HEK293T (cell line): ENCODE data around the gene CASR.

Experiments
- FOXM1 ChIP-seq: fragments of 450-650 bp; IDR thresholded peaks from 2 replicates; pipeline ENCODE4 v1.6.1; 2017; ENCODE audit warnings: mild to moderate bottlenecking, borderline replicate concordance
- NFRKB ChIP-seq: fragments of 450-650 bp; IDR thresholded peaks from 2 replicates; pipeline ENCODE4 v1.6.1; 2016; ENCODE audit warnings: mild to moderate bottlenecking, moderate library complexity
- PKNOX1 ChIP-seq: fragments of 450-650 bp; IDR thresholded peaks from 2 replicates; pipeline ENCODE4 v1.6.1; 2016
- TARDBP ChIP-seq: fragments of 450-650 bp; IDR thresholded peaks from 2 replicates; pipeline ENCODE4 v1.6.1; 2016

- TF ChIP-seq TARDBP = no peak
- no peak for TF ChIP-seq FOXM1
- no peak for TF ChIP-seq NFRKB
- TF ChIP-seq PKNOX1 = no peak
These were observed 148.4 kb downstream of the CASR start for GRCh38 chr3:122331886-122332285.
